GM23338 (cell line): Measurements from ENCODE around the gene VPS37B. TPM values are rescaled to one million over a fixed set of nuclear protein-coding genes. Genes with fewer than 3 reads are reported as not detected.
A peak's percentile ranks its signal among the peaks of the same experiment; 100 is the strongest.

ENCODE experiments used
- ATAC-seq: fragments of 200-7000 bp; cut with Tn5 transposase; 3 replicates; pipeline ENCODE4 v1.9.1; 2020
- DNase-seq: peaks from one replicate; pipeline ENCODE4 v3.0.0-alpha.2; 2015; ENCODE audit warnings: low spot score
- H2AFZ ChIP-seq: fragments of 200-600 bp; sonication (generic); 2 replicates; pipeline ENCODE4 v1.8.0; 2016; ENCODE audit warnings: antibody characterized with exemption, mild to moderate bottlenecking, moderate library complexity
- H3F3A ChIP-seq: fragments of 200-600 bp; sonication (generic); replicated peaks from 2 replicates; pipeline ENCODE4 v1.8.0; 2017; ENCODE audit warnings: antibody characterized with exemption, mixed run types, low read depth
- H3K27ac ChIP-seq: fragments of 200-600 bp; sonication (generic); 2 replicates; pipeline ENCODE4 v1.6.1; 2016; ENCODE audit warnings: low read depth
- H3K27me3 ChIP-seq: fragments of 200-600 bp; sonication (generic); 2 replicates; pipeline ENCODE4 v1.8.0; 2016; ENCODE audit warnings: mild to moderate bottlenecking, mixed run types, moderate library complexity; ENCODE audit not compliant: insufficient read depth
- H3K36me3 ChIP-seq: fragments of 200-600 bp; sonication (generic); 2 replicates; pipeline ENCODE4 v1.8.0; 2016; ENCODE audit warnings: mild to moderate bottlenecking; ENCODE audit not compliant: insufficient read depth
- H3K4me1 ChIP-seq: fragments of 200-600 bp; sonication (generic); 2 replicates; pipeline ENCODE4 v1.8.0; 2016; ENCODE audit warnings: mild to moderate bottlenecking, moderate library complexity; ENCODE audit not compliant: insufficient read depth
- H3K4me2 ChIP-seq: fragments of 200-600 bp; sonication (generic); 2 replicates; pipeline ENCODE4 v1.7.1; 2017; ENCODE audit warnings: mixed run types
- H3K4me3 ChIP-seq: fragments of 200-600 bp; sonication (generic); 2 replicates; pipeline ENCODE4 v1.6.1; 2016; ENCODE audit warnings: mixed run types
- H3K79me2 ChIP-seq: fragments of 200-600 bp; sonication (generic); replicated peaks from 2 replicates; pipeline ENCODE4 v1.8.0; 2017; ENCODE audit warnings: mild to moderate bottlenecking; ENCODE audit not compliant: insufficient read depth
- H3K9me2 ChIP-seq: fragments of 200-600 bp; sonication (generic); 2 replicates; pipeline ENCODE4 v1.8.0; 2017; ENCODE audit not compliant: insufficient read depth
- H4K20me1 ChIP-seq: fragments of 200-600 bp; sonication (generic); replicated peaks from 2 replicates; pipeline ENCODE4 v1.8.0; 2017; ENCODE audit warnings: mild to moderate bottlenecking; ENCODE audit not compliant: insufficient read depth
- H3K27ac Mint-ChIP-seq: 2 replicates; pipeline ENCODE4 v1.8.0; 2020; ENCODE audit warnings: inconsistent platforms, mild to moderate bottlenecking, moderate library complexity, mixed read lengths
- H3K27me3 Mint-ChIP-seq: 3 replicates; pipeline ENCODE4 v1.8.0; 2022; ENCODE audit warnings: low read depth, mild to moderate bottlenecking, moderate library complexity, mixed read lengths, inconsistent platforms; ENCODE audit not compliant: insufficient read depth, poor library complexity
- H3K36me3 Mint-ChIP-seq: 3 replicates; pipeline ENCODE4 v1.8.0; 2021; ENCODE audit warnings: low read depth, mild to moderate bottlenecking, inconsistent platforms, moderate library complexity, mixed read lengths
- H3K4me1 Mint-ChIP-seq: 3 replicates; pipeline ENCODE4 v1.8.0; 2020; ENCODE audit warnings: mild to moderate bottlenecking, inconsistent platforms, mixed read lengths
- H3K4me3 Mint-ChIP-seq: 3 replicates; pipeline ENCODE4 v1.8.0; 2021; ENCODE audit warnings: moderate library complexity, mild to moderate bottlenecking, inconsistent platforms, mixed read lengths
- H3K9me3 Mint-ChIP-seq: 3 replicates; pipeline ENCODE4 v1.8.0; 2020; ENCODE audit warnings: moderate library complexity, mild to moderate bottlenecking, inconsistent platforms, mixed read lengths
- CREB1 ChIP-seq: fragments of 250-450 bp; sonication (Bioruptor Pico); IDR thresholded peaks from 2 replicates; pipeline ENCODE4 v1.5.0; 2020; ENCODE audit warnings: low read depth, mild to moderate bottlenecking, moderate library complexity
- EZH2 ChIP-seq: fragments of 200-600 bp; sonication (generic); IDR thresholded peaks from one replicate; pipeline ENCODE4 v1.8.0; 2017; ENCODE audit warnings: antibody characterized with exemption, mild to moderate bottlenecking, low read depth; ENCODE audit not compliant: unreplicated experiment
- EZH2phosphoT487 ChIP-seq: fragments of 200-600 bp; sonication (generic); IDR thresholded peaks from one replicate; pipeline ENCODE4 v1.8.1; 2018; ENCODE audit warnings: antibody characterized with exemption; ENCODE audit not compliant: unreplicated experiment
- JUNB ChIP-seq: IDR thresholded peaks from one replicate; pipeline ENCODE4 v1.6.1; 2016; ENCODE audit warnings: antibody characterized with exemption; ENCODE audit not compliant: unreplicated experiment
- NANOG ChIP-seq: IDR thresholded peaks from 2 replicates; pipeline ENCODE4 v1.6.1; 2016; ENCODE audit warnings: antibody characterized with exemption, borderline replicate concordance
- POLR2AphosphoS5 ChIP-seq: IDR thresholded peaks from 2 replicates; pipeline ENCODE4 v1.6.1; 2016; ENCODE audit warnings: antibody characterized with exemption, low read depth
- STAT1 ChIP-seq: IDR thresholded peaks from one replicate; pipeline ENCODE4 v1.6.1; 2016; ENCODE audit warnings: antibody characterized with exemption; ENCODE audit not compliant: unreplicated experiment
- ZNF114 ChIP-seq: fragments of 250-450 bp; sonication (Bioruptor Pico); IDR thresholded peaks from 2 replicates; pipeline ENCODE4 v1.5.0; 2020; ENCODE audit warnings: mild to moderate bottlenecking, moderate library complexity
- ZNF331 ChIP-seq: fragments of 250-450 bp; sonication (Bioruptor Pico); IDR thresholded peaks from 2 replicates; pipeline ENCODE4 v1.5.0; 2020; ENCODE audit warnings: low read depth, mild to moderate bottlenecking, moderate library complexity
- polyA plus RNA-seq: library from polyadenylated mRNA; unstranded; fragments of >200 nt; fragmentation: Nextera tagmentation; extraction: Ambion mirVana; gene quantifications from 2 replicates; pipeline ENCODE4 v1.2.1, GENCODE V29; 2016
- total RNA-seq: library from RNA; depleted of rRNA; stranded (reverse); fragments of >200 nt; shearing (Covaris generic); gene quantifications from 2 replicates; pipeline ENCODE4 v1.2.3, GENCODE V29; 2014
- TF ChIP-seq, protein P1 (sequence below): fragments of 250-450 bp; sonication (Bioruptor Pico); IDR thresholded peaks from 2 replicates; pipeline ENCODE4 v1.5.0; 2020; ENCODE audit warnings: mild to moderate bottlenecking, moderate library complexity
- TF ChIP-seq, protein P2 (sequence below), 2 experiments: fragments of 200-600 bp in 1 of 2; sonication (generic) in 1 of 2; conservative IDR thresholded peaks; 2 replicates each; pipeline versions ENCODE4 v1.5.1 to v1.6.1; 2016 to 2017; ENCODE audit warnings: antibody characterized with exemption in 2 of 2, low read depth in 2 of 2, mild to moderate bottlenecking in 2 of 2, moderate library complexity in 1 of 2
- TF ChIP-seq, protein P3 (sequence below): IDR thresholded peaks from 2 replicates; pipeline ENCODE4 v1.6.1; 2016; ENCODE audit warnings: antibody characterized with exemption
- TF ChIP-seq, protein P4 (sequence below): IDR thresholded peaks from one replicate; pipeline ENCODE4 v1.6.1; 2018; ENCODE audit warnings: antibody characterized with exemption; ENCODE audit not compliant: unreplicated experiment

Gene VPS37B
- total and polyA plus RNA-seq, 2 experiments from 2014 or later = 6.7 to 10.9 TPM

DNA sequence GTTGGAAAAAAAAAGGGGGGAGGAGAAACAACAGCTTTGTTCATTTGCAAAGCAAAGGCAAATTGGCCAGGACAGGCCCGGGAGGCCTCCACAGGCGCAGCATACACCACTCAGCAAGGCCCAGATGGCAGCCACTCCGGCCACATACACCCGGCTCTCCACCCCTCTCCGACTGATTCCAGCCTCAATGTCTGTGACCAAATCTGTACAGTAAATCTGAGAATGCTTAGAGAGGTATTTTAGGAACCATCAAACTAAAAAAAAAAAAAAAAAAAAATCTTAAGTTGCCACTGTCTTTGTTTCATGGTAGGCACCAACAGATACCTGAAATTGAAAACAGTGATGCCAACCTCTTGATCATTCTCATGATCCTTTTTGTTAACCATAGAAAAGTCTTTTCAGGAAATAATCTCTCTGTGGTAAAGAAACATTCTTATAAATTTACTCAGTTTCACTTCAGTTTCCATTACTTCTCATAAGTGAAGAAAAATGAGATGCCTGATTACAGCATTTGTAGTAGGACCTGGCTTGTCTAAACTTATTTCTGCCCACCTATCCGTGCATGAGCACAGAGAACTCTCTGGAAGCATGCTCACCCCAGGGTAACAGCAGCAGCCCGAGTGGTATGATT lies 20.2 kb downstream of the VPS37B start:
- peaks cover 37% of the 10 kb centered on the region for H3K4me1 ChIP-seq
- H4K20me1 ChIP-seq = peaks cover 75% of the 10 kb centered on the region
- H3K4me3 Mint-ChIP-seq = no peak overlapping the region

More for the DNA sequence above, 20.2 kb downstream of the VPS37B start:
- Histone ChIP-seq H3K27ac (no peak overlapping the region), H3K36me3 (no peaks in the 10 kb centered on the region), H3K4me3 (no peak overlapping the region), H2AFZ (no peak overlapping the region), H3K9me2 (no peaks in the 10 kb centered on the region), H3K79me2 (peaks cover 37% of the 10 kb centered on the region), H3F3A (peaks cover 5% of the 10 kb centered on the region; the same call in 1 of the 2 replicates), H3K4me2 (0 out of 2 replicates have a peak overlapping the region, but pooled peaks have one; percentile 15), H3K27me3 (peaks cover 98% of the 10 kb centered on the region)
- DNase-seq (peak; percentile 56), ATAC-seq (peak; percentile 30)
- Mint-ChIP-seq H3K36me3 (peaks cover 10% of the 10 kb centered on the region), H3K27ac (no peak overlapping the region), H3K4me1 (peaks cover 44% of the 10 kb centered on the region), H3K9me3 (no peaks in the 10 kb centered on the region), H3K27me3 (peaks cover 96% of the 10 kb centered on the region)
- TF ChIP-seq, protein P1, sequence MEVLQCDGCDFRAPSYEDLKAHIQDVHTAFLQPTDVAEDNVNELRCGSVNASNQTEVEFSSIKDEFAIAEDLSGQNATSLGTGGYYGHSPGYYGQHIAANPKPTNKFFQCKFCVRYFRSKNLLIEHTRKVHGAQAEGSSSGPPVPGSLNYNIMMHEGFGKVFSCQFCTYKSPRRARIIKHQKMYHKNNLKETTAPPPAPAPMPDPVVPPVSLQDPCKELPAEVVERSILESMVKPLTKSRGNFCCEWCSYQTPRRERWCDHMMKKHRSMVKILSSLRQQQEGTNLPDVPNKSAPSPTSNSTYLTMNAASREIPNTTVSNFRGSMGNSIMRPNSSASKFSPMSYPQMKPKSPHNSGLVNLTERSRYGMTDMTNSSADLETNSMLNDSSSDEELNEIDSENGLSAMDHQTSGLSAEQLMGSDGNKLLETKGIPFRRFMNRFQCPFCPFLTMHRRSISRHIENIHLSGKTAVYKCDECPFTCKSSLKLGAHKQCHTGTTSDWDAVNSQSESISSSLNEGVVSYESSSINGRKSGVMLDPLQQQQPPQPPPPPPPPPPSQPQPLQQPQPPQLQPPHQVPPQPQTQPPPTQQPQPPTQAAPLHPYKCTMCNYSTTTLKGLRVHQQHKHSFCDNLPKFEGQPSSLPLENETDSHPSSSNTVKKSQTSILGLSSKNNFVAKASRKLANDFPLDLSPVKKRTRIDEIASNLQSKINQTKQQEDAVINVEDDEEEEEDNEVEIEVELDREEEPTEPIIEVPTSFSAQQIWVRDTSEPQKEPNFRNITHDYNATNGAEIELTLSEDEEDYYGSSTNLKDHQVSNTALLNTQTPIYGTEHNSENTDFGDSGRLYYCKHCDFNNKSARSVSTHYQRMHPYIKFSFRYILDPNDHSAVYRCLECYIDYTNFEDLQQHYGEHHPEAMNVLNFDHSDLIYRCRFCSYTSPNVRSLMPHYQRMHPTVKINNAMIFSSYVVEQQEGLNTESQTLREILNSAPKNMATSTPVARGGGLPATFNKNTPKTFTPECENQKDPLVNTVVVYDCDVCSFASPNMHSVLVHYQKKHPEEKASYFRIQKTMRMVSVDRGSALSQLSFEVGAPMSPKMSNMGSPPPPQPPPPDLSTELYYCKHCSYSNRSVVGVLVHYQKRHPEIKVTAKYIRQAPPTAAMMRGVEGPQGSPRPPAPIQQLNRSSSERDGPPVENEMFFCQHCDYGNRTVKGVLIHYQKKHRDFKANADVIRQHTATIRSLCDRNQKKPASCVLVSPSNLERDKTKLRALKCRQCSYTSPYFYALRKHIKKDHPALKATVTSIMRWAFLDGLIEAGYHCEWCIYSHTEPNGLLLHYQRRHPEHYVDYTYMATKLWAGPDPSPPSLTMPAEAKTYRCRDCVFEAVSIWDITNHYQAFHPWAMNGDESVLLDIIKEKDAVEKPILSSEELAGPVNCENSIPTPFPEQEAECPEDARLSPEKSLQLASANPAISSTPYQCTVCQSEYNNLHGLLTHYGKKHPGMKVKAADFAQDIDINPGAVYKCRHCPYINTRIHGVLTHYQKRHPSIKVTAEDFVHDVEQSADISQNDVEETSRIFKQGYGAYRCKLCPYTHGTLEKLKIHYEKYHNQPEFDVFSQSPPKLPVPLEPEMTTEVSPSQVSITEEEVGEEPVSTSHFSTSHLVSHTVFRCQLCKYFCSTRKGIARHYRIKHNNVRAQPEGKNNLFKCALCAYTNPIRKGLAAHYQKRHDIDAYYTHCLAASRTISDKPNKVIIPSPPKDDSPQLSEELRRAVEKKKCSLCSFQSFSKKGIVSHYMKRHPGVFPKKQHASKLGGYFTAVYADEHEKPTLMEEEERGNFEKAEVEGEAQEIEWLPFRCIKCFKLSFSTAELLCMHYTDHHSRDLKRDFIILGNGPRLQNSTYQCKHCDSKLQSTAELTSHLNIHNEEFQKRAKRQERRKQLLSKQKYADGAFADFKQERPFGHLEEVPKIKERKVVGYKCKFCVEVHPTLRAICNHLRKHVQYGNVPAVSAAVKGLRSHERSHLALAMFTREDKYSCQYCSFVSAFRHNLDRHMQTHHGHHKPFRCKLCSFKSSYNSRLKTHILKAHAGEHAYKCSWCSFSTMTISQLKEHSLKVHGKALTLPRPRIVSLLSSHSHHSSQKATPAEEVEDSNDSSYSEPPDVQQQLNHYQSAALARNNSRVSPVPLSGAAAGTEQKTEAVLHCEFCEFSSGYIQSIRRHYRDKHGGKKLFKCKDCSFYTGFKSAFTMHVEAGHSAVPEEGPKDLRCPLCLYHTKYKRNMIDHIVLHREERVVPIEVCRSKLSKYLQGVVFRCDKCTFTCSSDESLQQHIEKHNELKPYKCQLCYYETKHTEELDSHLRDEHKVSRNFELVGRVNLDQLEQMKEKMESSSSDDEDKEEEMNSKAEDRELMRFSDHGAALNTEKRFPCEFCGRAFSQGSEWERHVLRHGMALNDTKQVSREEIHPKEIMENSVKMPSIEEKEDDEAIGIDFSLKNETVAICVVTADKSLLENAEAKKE = no peak
- no peak for TF ChIP-seq STAT1
- TF ChIP-seq, protein P2, sequence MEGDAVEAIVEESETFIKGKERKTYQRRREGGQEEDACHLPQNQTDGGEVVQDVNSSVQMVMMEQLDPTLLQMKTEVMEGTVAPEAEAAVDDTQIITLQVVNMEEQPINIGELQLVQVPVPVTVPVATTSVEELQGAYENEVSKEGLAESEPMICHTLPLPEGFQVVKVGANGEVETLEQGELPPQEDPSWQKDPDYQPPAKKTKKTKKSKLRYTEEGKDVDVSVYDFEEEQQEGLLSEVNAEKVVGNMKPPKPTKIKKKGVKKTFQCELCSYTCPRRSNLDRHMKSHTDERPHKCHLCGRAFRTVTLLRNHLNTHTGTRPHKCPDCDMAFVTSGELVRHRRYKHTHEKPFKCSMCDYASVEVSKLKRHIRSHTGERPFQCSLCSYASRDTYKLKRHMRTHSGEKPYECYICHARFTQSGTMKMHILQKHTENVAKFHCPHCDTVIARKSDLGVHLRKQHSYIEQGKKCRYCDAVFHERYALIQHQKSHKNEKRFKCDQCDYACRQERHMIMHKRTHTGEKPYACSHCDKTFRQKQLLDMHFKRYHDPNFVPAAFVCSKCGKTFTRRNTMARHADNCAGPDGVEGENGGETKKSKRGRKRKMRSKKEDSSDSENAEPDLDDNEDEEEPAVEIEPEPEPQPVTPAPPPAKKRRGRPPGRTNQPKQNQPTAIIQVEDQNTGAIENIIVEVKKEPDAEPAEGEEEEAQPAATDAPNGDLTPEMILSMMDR (conservative IDR thresholded peaks at IDR 0.05; ENCODE audit: low read depth in 2 of 2) = no peak
- TF ChIP-seq JUNB = no peak
- TF ChIP-seq EZH2 = no peak
- TF ChIP-seq, protein P3, sequence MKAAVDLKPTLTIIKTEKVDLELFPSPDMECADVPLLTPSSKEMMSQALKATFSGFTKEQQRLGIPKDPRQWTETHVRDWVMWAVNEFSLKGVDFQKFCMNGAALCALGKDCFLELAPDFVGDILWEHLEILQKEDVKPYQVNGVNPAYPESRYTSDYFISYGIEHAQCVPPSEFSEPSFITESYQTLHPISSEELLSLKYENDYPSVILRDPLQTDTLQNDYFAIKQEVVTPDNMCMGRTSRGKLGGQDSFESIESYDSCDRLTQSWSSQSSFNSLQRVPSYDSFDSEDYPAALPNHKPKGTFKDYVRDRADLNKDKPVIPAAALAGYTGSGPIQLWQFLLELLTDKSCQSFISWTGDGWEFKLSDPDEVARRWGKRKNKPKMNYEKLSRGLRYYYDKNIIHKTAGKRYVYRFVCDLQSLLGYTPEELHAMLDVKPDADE = no peak
- no peak for TF ChIP-seq CREB1 (CRISPR knock-in tag)
- TF ChIP-seq, protein P4, sequence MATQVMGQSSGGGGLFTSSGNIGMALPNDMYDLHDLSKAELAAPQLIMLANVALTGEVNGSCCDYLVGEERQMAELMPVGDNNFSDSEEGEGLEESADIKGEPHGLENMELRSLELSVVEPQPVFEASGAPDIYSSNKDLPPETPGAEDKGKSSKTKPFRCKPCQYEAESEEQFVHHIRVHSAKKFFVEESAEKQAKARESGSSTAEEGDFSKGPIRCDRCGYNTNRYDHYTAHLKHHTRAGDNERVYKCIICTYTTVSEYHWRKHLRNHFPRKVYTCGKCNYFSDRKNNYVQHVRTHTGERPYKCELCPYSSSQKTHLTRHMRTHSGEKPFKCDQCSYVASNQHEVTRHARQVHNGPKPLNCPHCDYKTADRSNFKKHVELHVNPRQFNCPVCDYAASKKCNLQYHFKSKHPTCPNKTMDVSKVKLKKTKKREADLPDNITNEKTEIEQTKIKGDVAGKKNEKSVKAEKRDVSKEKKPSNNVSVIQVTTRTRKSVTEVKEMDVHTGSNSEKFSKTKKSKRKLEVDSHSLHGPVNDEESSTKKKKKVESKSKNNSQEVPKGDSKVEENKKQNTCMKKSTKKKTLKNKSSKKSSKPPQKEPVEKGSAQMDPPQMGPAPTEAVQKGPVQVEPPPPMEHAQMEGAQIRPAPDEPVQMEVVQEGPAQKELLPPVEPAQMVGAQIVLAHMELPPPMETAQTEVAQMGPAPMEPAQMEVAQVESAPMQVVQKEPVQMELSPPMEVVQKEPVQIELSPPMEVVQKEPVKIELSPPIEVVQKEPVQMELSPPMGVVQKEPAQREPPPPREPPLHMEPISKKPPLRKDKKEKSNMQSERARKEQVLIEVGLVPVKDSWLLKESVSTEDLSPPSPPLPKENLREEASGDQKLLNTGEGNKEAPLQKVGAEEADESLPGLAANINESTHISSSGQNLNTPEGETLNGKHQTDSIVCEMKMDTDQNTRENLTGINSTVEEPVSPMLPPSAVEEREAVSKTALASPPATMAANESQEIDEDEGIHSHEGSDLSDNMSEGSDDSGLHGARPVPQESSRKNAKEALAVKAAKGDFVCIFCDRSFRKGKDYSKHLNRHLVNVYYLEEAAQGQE = no peak
- TF ChIP-seq NANOG = no peak
- no peak for TF ChIP-seq EZH2phosphoT487
- TF ChIP-seq ZNF114 (CRISPR knock-in tag) = no peak
- TF ChIP-seq POLR2AphosphoS5 = no peak
- no peak for TF ChIP-seq ZNF331 (CRISPR knock-in tag)
